ENCODE measurements around the gene CD48.

DNA sequence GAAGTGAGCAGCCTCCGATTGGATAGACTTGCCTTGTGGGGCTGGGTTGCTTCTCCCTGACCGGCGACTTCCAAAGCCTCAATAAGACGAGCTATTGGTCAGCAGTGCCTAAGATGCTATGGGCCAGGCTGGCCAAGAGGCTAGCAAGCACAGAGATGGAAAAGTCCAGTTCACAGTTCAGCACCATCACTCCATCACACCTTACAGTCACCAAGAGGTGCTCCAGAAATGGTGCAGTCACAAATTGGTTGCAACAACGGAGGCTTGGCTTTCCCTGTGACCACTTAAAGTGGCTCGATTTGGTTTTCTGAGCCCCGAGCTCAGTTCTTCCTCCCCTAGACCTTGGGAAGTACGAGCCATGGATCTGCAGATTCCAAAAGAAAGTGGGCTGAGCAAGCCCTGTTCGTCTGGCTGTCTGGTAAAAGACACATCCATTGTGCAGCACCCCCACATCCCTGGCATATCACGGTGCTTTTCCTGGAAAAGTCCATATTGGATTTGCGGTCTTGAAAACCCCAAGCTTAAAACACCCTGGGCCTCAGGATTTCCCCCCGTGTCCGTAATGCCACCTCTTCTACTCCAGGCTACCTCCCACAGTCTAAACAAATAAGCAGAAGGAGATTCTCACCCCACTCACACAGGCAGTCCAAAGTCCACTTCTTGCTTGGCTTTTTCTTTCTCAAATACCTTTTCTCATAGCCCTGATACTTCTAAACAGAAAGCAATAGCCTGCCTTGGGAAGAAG lies 66.1 kb downstream of the CD48 start:
- TF ChIP-seq EZH2 (IDR thresholded peaks at IDR 0.05; ENCODE audit: borderline replicate concordance, insufficient read depth, low read depth, low read length, poor library complexity, severe bottlenecking) (no peak), CTCF (IDR thresholded peaks at IDR 0.05) (no peak)
